Natural killer cell (primary cell): ENCODE measurements around the gene NDRG2. TPM values are rescaled to one million over a fixed set of nuclear protein-coding genes. Genes with fewer than 3 reads are reported as not detected.

Experiments
- ATAC-seq, 3 donors: fragments of 150-1000 bp in 2 of 3; fragments of 200-7000 bp in 1 of 3; cut with Tn5 transposase; 1 replicate in 1 of 3; 2 replicates in 2 of 3; pipeline ENCODE4 v1.10.0; 2021; ENCODE audit warnings: mild to moderate bottlenecking in 2 of 3, moderate library complexity in 2 of 3
- DNase-seq, 2 donors: peaks; one replicate each; pipeline versions ENCODE4 v3.0.0 to v3.0.0-alpha.2; 2013 to 2021; ENCODE audit warnings: mixed read lengths in 1 of 2
- H3K27ac ChIP-seq: one replicate; pipeline ENCODE4 v1.5.1; 2013; ENCODE audit warnings: mild to moderate bottlenecking, low read length
- H3K27me3 ChIP-seq: one replicate; pipeline ENCODE4 v1.6.1; 2013; ENCODE audit warnings: low read length; ENCODE audit not compliant: control insufficient read depth, insufficient read depth
- H3K36me3 ChIP-seq: one replicate; pipeline ENCODE4 v1.6.1; 2013; ENCODE audit warnings: low read length; ENCODE audit not compliant: control insufficient read depth, insufficient read depth
- H3K4me1 ChIP-seq: one replicate; pipeline ENCODE4 v1.6.1; 2013; ENCODE audit warnings: low read length; ENCODE audit not compliant: control insufficient read depth, insufficient read depth
- H3K4me3 ChIP-seq: one replicate; pipeline ENCODE4 v1.5.1; 2013; ENCODE audit warnings: low read length
- H3K9me3 ChIP-seq: one replicate; pipeline ENCODE4 v1.6.1; 2013; ENCODE audit warnings: low read length; ENCODE audit not compliant: control insufficient read depth, insufficient read depth
- H3K27ac Mint-ChIP-seq, 2 donors: one replicate each; pipeline ENCODE4 v1.8.0; 2022; ENCODE audit warnings: mild to moderate bottlenecking in 2 of 2, mixed read lengths in 2 of 2, moderate library complexity in 1 of 2
- H3K27me3 Mint-ChIP-seq, 2 donors: one replicate each; pipeline ENCODE4 v1.8.0; 2022; ENCODE audit warnings: low read depth in 2 of 2, mixed read lengths in 2 of 2
- H3K36me3 Mint-ChIP-seq: one replicate; pipeline ENCODE4 v1.8.0; 2022; ENCODE audit warnings: mixed read lengths
- H3K4me1 Mint-ChIP-seq, 2 donors: one replicate each; pipeline ENCODE4 v1.8.0; 2022; ENCODE audit warnings: mixed read lengths in 2 of 2
- H3K4me3 Mint-ChIP-seq: one replicate; pipeline ENCODE4 v1.8.0; 2022; ENCODE audit warnings: mild to moderate bottlenecking, moderate library complexity, mixed read lengths
- H3K9me3 Mint-ChIP-seq, 2 donors: one replicate each; pipeline ENCODE4 v1.8.0; 2022; ENCODE audit warnings: mixed read lengths in 2 of 2
- CTCF ChIP-seq: fragments of 200-600 bp; IDR thresholded peaks from one replicate; pipeline ENCODE4 v1.8.0; 2022; ENCODE audit warnings: antibody characterized with exemption
- WGBS: methylation state at CpG from one replicate; pipeline ENCODE4 v1.1.7; 2013; ENCODE audit warnings: missing lambda C conversion rate; ENCODE audit not compliant: insufficient coverage; 5-methylcytosine and 5-hydroxymethylcytosine counted together
- intact Hi-C: fragments of 100-400 bp; cut with micrococcal nuclease; formaldehyde crosslinking; loops from one replicate; pipeline ENCODE4 v1.14.2; 2022
- total RNA-seq, 4 donors: library from RNA; stranded (reverse); fragments of 120-200 nt in 1 of 4; gene quantifications; one replicate each; pipeline versions ENCODE4 v1.2.3 to v1.2.4, GENCODE V29; 2013 to 2022

NDRG2 gene
- total RNA-seq, 3 donors from 2014 or later (not counting 1 experiment from before 2014, with no cell fraction given) = 11.2 to 14.6 (median 13.6) TPM

GRCh38 chr14:20982646-20983369, 42.1 kb downstream of the NDRG2 start:
- Mint-ChIP-seq H3K27me3 (peaks cover 18 to 33% of the 10 kb centered on the region in 2 donors), H3K4me3 (no peak overlapping the region)

GRCh38 chr14:20980906-20981305, 44.0 kb downstream of the NDRG2 start:
- Mint-ChIP-seq H3K27me3 (peaks cover 21 to 33% of the 10 kb centered on the region in 2 donors), H3K4me1 (no peaks in the 10 kb centered on the region), H3K36me3 (no peaks in the 10 kb centered on the region), H3K4me3 (no peak overlapping the region), H3K27ac (no peak overlapping the region), H3K9me3 (no peaks in the 10 kb centered on the region)
- Histone ChIP-seq H3K27ac (no peak overlapping the region), H3K27me3 (no peaks in the 10 kb centered on the region), H3K36me3 (no peaks in the 10 kb centered on the region), H3K4me3 (no peak overlapping the region), H3K4me1 (no peaks in the 10 kb centered on the region), H3K9me3 (no peaks in the 10 kb centered on the region)
- ATAC-seq (no peak), DNase-seq (no peak)
- 76% methylated on average over 1 of the region's 1 CpG for WGBS
- TF ChIP-seq CTCF = no peak
- intact Hi-C loops = no loop called here

More at GRCh38 chr14:20982646-20983369, 42.1 kb downstream of the NDRG2 start:
- DNase-seq = no peak
- Histone ChIP-seq H3K9me3 (no peaks in the 10 kb centered on the region), H3K27ac (no peak overlapping the region), H3K4me1 (no peaks in the 10 kb centered on the region), H3K36me3 (no peaks in the 10 kb centered on the region), H3K4me3 (no peak overlapping the region), H3K27me3 (no peaks in the 10 kb centered on the region)
- no peak for TF ChIP-seq CTCF
- H3K4me1 Mint-ChIP-seq = no peaks in the 10 kb centered on the region
- 100% methylated on average over 1 of the region's 2 CpGs for WGBS
- H3K27ac Mint-ChIP-seq = no peak overlapping the region
- no peaks in the 10 kb centered on the region for H3K9me3 Mint-ChIP-seq
- no peaks in the 10 kb centered on the region for H3K36me3 Mint-ChIP-seq
- intact Hi-C loops = no loop called here
- ATAC-seq = no peak

GRCh38 chr14:20978687-20979086, 46.2 kb downstream of the NDRG2 start:
- WGBS = 57% methylated on average over 1 of the region's 1 CpG
- no peaks in the 10 kb centered on the region for H3K9me3 Mint-ChIP-seq
- no peak overlapping the region for H3K4me3 Mint-ChIP-seq
- no peak for DNase-seq
- H3K27ac Mint-ChIP-seq = no peak overlapping the region
- no peaks in the 10 kb centered on the region for H3K36me3 Mint-ChIP-seq
- intact Hi-C loops = no loop called here
- no peak for ATAC-seq
- TF ChIP-seq CTCF = no peak
- Histone ChIP-seq H3K36me3 (no peaks in the 10 kb centered on the region), H3K27ac (no peak overlapping the region), H3K9me3 (no peaks in the 10 kb centered on the region), H3K4me3 (no peak overlapping the region), H3K4me1 (no peaks in the 10 kb centered on the region), H3K27me3 (no peaks in the 10 kb centered on the region)
- no peaks in the 10 kb centered on the region for H3K4me1 Mint-ChIP-seq
- peaks cover 21 to 24% of the 10 kb centered on the region in 2 donors for H3K27me3 Mint-ChIP-seq

GRCh38 chr14:20976291-20976690, 48.6 kb downstream of the NDRG2 start:
- Mint-ChIP-seq H3K4me3 (no peak overlapping the region), H3K36me3 (no peaks in the 10 kb centered on the region), H3K27ac (no peak overlapping the region), H3K27me3 (peaks cover 24 to 26% of the 10 kb centered on the region in 2 donors), H3K9me3 (no peaks in the 10 kb centered on the region), H3K4me1 (peaks cover 7% of the 10 kb centered on the region in 2 donors)
- intact Hi-C loops = no loop called here
- Histone ChIP-seq H3K9me3 (no peaks in the 10 kb centered on the region), H3K36me3 (no peaks in the 10 kb centered on the region), H3K4me1 (peaks cover 5% of the 10 kb centered on the region), H3K27ac (no peak overlapping the region), H3K27me3 (peaks cover 5% of the 10 kb centered on the region), H3K4me3 (no peak overlapping the region)
- no CpG with 5 or more reads among the region's 1 CpG for WGBS
- ATAC-seq = no peak
- no peak for TF ChIP-seq CTCF
- DNase-seq = no peak
